ENCODE results near the gene CENPB.

Gene CENPB

DNA sequence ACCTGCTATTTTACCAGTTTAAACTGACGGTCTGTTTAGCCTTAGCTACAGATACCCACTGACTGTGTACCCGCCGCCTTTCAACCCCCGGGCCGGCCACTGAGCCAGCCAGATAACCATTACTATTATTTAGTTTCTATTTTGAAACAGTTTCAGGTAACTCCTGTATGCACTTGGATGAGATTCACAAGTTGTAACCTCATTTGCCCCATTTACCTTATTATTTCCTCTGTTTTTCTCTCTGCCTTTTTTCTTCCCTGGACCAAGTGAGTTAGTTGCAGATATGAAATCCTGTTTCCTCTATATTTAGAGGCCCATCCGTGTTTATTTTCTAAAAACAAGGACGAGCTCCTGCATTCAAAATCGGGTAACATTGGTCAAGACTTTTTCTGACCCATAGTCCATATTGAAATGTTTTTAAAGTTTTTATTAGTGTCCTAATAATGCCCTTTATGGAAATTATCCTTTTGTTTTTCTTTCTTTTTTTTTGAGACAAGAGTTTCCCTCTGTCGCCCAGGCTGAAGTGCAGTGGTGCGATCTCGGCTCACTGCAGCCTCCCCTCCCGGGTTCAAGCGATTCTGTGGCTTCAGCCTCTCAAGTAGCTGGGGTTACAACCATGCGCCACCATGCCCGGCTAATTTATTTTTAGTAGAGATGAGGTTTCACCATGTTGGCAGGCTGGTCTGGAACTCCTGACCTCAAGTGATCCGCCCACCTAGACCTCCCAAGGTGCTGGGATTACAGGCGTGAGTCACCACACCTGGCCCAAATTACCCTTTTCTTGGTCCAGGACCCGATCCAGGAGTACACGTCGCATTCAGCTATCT is 34.6 kb upstream of the CENPB start:
- TF ChIP-seq POLR2AphosphoS5 (IDR thresholded peaks at IDR 0.05; ENCODE audit: borderline replicate concordance, low read depth, low read length) (no peak; the same call in 1 of the 2 replicates), FOXP2 (optimal IDR thresholded peaks at IDR 0.05; ENCODE audit: control extremely low read depth, extremely low read length, insufficient read depth) (no peak), EZH2 (IDR thresholded peaks at IDR 0.05) (no peak)
- Histone ChIP-seq H3K9ac (ENCODE audit: insufficient read length) (peak overlapping the region; percentile 98), H3K27ac (peak overlapping the region; percentile 96)

DNA sequence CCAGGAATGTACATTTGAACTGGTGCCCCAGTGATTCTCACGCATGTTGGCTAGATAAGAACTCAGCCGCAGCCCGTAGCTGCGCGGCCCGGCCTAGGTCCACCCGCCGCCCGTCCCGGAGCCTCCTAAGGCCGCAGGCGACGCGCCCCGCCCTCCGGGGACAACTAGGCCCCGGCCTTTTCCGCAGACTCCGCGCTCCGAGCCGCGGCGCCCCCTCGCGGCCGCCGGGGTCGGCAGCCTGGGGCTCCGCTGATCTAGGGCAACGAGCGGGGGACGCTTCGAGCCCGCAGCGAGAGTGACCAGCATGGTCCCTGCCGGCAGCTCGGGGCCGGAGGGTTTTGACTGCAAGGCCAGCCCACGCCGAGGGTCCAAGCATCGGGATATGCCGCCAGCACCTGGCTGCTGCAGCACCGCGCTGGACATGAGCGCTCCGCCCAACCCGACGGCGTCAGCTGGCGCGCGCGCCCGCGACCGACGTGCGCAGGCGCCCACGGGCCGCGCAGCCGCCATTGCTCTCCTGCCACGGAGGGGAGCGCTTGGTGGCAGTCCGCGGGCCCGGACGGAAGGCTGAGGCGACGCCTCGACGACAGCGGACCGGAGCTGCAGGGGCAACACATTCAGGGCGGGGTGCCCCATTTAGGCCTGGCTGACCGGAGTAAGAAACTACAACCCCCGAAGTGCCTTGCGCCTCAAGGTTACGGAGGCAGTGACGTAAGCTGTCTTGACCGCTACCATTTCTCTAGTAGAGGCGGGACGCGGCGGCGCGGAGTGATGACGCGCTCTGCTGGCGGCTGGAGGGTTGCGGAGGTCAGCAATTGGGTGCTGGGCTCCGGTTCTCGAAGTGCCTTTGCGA is 33.7 kb upstream of the CENPB start, which contains the start of gene AP5S1:
TSS of gene AP5S1 (plus strand) at position 500 of the 853 bp plus-strand sequence. CDS start 1,571 bp downstream, outside the sequence.
- peak within 1 kb of the TSS; percentile 96 for H3K27ac ChIP-seq
- TF ChIP-seq FOXP2 (optimal IDR thresholded peaks at IDR 0.05; ENCODE audit: control extremely low read depth, extremely low read length, insufficient read depth): no peak
- TF ChIP-seq POLR2AphosphoS5 (IDR thresholded peaks at IDR 0.05; ENCODE audit: borderline replicate concordance, low read depth, low read length): peak; percentile 63; the same call in 1 of the 2 replicates
- TF ChIP-seq EZH2 (IDR thresholded peaks at IDR 0.05): no peak

More for the DNA sequence above, 34.6 kb upstream of the CENPB start:
- DNase-seq (ENCODE audit: low read depth, low spot score): no peak
- Histone ChIP-seq H3K36me3 (ENCODE audit: insufficient read depth, low read length) (peaks cover 38% of the 10 kb centered on the region), H3K9me3 (ENCODE audit: low read depth, low read length) (no peaks in the 10 kb centered on the region), H3K4me3 (peak overlapping the region; percentile 86)

DNA sequence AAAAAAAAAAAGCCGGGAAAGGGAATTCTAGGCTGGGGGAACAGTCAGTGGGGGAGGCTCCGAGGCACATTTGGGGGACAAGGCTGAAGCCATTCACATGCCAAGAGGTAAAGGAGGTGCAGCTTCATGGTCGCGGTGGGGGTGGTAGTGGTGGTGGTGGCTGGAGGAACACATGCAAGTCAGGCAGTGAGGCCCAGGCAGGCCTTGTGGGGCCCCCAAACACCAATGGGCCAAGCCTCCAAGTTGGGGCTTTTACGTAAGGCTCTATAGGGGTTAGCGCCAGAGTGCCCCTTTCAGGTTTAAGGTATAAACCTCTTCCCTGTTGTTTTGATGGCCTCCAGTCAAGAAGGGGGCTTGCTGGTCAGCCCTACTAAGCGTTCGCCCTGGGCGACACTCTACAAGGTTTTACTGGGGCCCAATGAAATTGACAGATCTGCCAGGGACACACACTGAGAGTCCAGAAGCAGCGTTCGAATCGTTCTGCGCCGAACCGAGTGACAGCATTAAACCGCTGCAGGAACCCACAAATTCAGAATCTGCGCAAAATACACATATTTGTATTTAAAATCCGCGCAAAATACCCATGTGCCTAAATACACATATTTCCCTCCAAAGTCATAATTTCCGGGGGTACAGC is 33.0 kb upstream of the CENPB start:
- peak overlapping the region; percentile 86 for H3K4me3 ChIP-seq
- H3K27ac ChIP-seq: peak overlapping the region; percentile 44; the same call in 1 of the 2 replicates
- H3K9me3 ChIP-seq (ENCODE audit: low read depth, low read length): no peaks in the 10 kb centered on the region
- DNase-seq (ENCODE audit: low read depth, low spot score): no peak
- H3K9ac ChIP-seq (ENCODE audit: insufficient read length): peak overlapping the region; percentile 98
- H3K36me3 ChIP-seq (ENCODE audit: insufficient read depth, low read length): peaks cover 28% of the 10 kb centered on the region
- TF ChIP-seq EZH2 (IDR thresholded peaks at IDR 0.05) (no peak), FOXP2 (optimal IDR thresholded peaks at IDR 0.05; ENCODE audit: control extremely low read depth, extremely low read length, insufficient read depth) (no peak), POLR2AphosphoS5 (IDR thresholded peaks at IDR 0.05; ENCODE audit: borderline replicate concordance, low read depth, low read length) (no peak)

More for the DNA sequence above, 33.7 kb upstream of the CENPB start, which contains the start of gene AP5S1:
- Histone ChIP-seq H3K4me3 (peak within 1 kb of the TSS; percentile 86), H3K36me3 (ENCODE audit: insufficient read depth, low read length) (peaks cover 34% of the 10 kb centered on the region), H3K9ac (ENCODE audit: insufficient read length) (peak within 1 kb of the TSS; percentile 98), H3K9me3 (ENCODE audit: low read depth, low read length) (no peaks in the 10 kb centered on the region)
- peak; percentile 72 for DNase-seq (ENCODE audit: low read depth, low spot score)

DNA sequence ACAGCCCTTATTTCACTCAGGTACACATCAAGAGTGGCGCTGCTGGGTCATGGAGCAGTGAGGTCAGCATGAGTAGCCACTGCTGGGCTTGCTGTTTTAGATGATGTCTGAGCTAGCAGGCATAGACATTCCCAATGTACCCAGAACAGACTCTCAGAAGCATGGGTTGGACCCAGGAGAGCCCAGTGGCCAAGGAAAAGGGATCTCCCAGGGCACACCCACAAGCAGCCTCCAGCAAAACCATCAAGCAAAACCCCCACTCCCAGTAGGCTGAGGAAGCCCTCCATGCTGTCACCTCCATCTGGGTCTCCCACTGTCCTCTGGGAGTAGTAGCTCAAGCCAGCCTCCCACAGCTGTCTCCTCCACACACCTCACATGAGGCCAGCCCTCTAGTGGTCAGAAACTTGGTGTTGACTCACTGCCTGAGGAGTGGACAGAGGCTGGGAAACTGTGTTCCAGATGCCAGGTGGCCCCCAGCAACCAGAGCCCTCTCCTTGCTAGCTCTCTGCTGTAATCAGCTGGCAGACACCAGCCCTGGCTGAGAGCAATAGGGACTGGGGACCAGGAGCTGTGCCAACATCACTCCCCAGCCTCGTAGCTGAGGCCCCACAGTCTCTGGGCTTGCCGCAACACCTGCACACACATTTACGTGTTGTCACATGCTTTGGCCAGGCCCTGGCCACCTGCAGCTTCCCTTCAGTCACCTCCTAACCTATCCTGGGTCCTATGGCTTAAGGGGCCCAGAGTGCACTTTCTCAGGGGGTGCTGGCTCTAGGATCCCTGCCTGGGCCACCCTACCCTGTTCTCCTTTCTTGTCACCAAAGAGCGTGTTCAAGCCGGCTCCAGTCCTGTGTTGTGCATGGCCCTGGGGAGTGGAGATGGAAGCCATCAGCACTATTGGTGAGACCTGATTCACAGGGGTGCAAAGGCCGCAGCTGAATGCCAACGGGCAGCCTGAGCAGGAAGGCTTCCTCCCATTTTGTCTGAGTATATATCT is 31.9 kb upstream of the CENPB start:
- TF ChIP-seq EZH2 (IDR thresholded peaks at IDR 0.05) (no peak), POLR2AphosphoS5 (IDR thresholded peaks at IDR 0.05; ENCODE audit: borderline replicate concordance, low read depth, low read length) (no peak), FOXP2 (optimal IDR thresholded peaks at IDR 0.05; ENCODE audit: control extremely low read depth, extremely low read length, insufficient read depth) (no peak)
- Histone ChIP-seq H3K9me3 (ENCODE audit: low read depth, low read length) (no peaks in the 10 kb centered on the region), H3K27ac (peak overlapping the region; percentile 21), H3K9ac (ENCODE audit: insufficient read length) (no peak overlapping the region), H3K4me3 (no peak overlapping the region), H3K36me3 (ENCODE audit: insufficient read depth, low read length) (peaks cover 17% of the 10 kb centered on the region)
- no peak for DNase-seq (ENCODE audit: low read depth, low spot score)

DNA sequence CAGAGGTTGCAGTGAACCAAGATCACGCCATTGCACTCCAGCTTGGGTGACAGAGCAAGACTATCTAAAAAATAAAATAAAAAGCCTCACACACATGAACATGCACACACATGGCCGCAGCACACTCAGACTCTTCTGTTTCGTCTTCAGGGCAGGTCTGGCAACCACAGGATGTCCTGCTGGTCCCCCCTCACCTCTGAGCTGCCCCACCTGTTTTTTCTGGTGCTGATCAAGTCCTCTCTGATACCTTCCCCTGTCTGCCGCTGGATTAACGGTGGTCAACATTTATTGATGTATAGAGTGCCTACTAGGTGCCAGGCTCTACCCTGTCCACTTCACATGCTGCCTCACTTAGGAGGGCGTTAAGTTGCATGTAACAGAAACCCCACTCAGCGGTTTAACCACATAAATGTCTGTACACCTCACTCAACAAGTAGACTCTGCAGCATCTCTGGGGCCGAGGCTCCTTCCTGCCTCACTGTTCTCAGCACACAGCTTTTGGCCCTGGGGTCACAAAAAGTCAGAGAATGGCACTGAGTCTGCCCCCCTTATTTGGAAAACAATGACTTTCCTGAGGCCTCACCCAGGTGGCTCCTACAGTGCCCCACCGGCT is 29.3 kb upstream of the CENPB start:
- H3K27ac ChIP-seq: no peak overlapping the region
- no peaks in the 10 kb centered on the region for H3K36me3 ChIP-seq (ENCODE audit: insufficient read depth, low read length)
- no peak overlapping the region for H3K9ac ChIP-seq (ENCODE audit: insufficient read length)
- H3K9me3 ChIP-seq (ENCODE audit: low read depth, low read length): no peaks in the 10 kb centered on the region
- TF ChIP-seq EZH2 (IDR thresholded peaks at IDR 0.05) (no peak), FOXP2 (optimal IDR thresholded peaks at IDR 0.05; ENCODE audit: control extremely low read depth, extremely low read length, insufficient read depth) (no peak), POLR2AphosphoS5 (IDR thresholded peaks at IDR 0.05; ENCODE audit: borderline replicate concordance, low read depth, low read length) (no peak)
- H3K4me3 ChIP-seq: no peak overlapping the region
- DNase-seq (ENCODE audit: low read depth, low spot score): no peak

DNA sequence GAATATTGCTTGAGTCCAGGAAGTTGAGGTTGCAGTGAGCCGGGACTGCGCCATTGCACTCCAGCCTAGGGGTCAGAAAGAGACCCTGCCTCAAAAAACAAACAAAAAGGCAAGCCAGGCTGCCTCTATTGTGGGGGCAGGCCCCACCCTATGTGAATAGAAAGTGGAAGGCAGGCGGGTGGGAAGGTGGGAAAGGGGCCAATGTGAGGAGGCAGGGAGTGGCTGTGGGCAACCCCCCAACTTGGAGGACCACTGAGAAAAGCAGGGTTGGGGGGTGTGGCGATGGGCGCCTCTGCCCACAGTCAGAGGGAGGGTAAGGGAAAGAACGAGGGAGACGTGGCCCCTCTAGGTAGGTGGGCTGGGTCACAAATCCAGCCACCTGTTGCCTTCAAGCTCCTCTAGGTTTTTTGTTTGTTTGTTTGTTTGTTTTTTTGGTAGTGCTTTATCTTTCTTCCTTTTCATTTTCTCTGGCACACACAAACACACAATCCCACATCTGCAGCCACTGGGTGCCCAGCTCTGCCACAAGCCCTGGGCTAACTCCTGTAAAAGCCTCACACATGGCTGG is 28.5 kb upstream of the CENPB start:
- no peak for TF ChIP-seq EZH2 (IDR thresholded peaks at IDR 0.05)
- no peak for TF ChIP-seq POLR2AphosphoS5 (IDR thresholded peaks at IDR 0.05; ENCODE audit: borderline replicate concordance, low read depth, low read length)
- no peak for TF ChIP-seq FOXP2 (optimal IDR thresholded peaks at IDR 0.05; ENCODE audit: control extremely low read depth, extremely low read length, insufficient read depth)
- no peak for DNase-seq (ENCODE audit: low read depth, low spot score)
- Histone ChIP-seq H3K27ac (no peak overlapping the region), H3K36me3 (ENCODE audit: insufficient read depth, low read length) (no peaks in the 10 kb centered on the region), H3K9me3 (ENCODE audit: low read depth, low read length) (no peaks in the 10 kb centered on the region), H3K9ac (ENCODE audit: insufficient read length) (no peak overlapping the region), H3K4me3 (no peak overlapping the region)
